Measurements from ENCODE around the gene PRIM1. TPM values are rescaled to one million over a fixed set of nuclear protein-coding genes. Genes with fewer than 3 reads are reported as not detected.

Gene PRIM1
- total and polyA plus RNA-seq, 2 of the 4 experiments (the other 2 are of a cell fraction), result 8.6 to 12.0 TPM

DNA sequence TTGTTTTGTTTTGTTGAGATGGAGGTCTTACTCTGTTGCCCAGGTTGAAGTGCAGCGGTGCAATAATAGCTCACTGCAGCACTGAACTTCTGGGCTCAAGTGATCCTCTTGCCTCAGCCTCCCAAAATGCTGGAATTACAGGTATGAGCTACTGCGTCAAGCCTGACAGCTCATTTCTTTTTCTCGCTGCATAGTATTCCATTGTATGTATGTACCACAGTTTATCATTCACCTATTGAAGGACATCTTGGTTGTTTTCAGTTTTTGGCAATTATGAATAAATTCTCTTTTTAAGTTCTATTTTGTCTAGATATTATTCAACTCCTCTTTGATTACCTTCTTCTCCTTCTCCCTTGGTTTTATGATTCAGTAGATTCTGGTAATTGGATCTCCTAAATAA lies 24.5 kb upstream of the PRIM1 start:
- no peak overlapping the region for H3K56ac ChIP-seq (ENCODE audit: extremely low read depth, insufficient read depth, low read length)
- no TSS peak for BruUV-seq (replicated peaks)
- no peak overlapping the region for H4K8ac ChIP-seq (ENCODE audit: low read depth in 2 of 2, low read length in 2 of 2)
- no peak overlapping the region for H2BK5ac ChIP-seq (ENCODE audit: low read depth, low read length, poor library complexity, severe bottlenecking)
- no peak overlapping the region for H3K4me2 ChIP-seq (ENCODE audit: low read depth, low read length)
- no CpG with 5 or more reads among the region's 3 CpGs for WGBS, 2 experiments (ENCODE audit: extremely low coverage in 2 of 2, insufficient read length in 1 of 2)
- H3K4ac ChIP-seq (ENCODE audit: low read depth, low read length), result no peak overlapping the region
- ChIA-PET POLR2A (ENCODE audit: unreplicated experiment) (no interaction called here), CTCF (no interaction called here)
- TF ChIP-seq BHLHE40 (IDR thresholded peaks at IDR 0.05; ENCODE audit: low read depth, low read length), result no peak
- TF ChIP-seq RAD21 (IDR thresholded peaks at IDR 0.05; ENCODE audit: low read length), result no peak
- DNase-seq, result no peak
- H2AK5ac ChIP-seq (ENCODE audit: low read depth, low read length), result no peak overlapping the region
- H3K27ac ChIP-seq (ENCODE audit: insufficient read depth, low read length), result no peak overlapping the region
- H2BK120ac ChIP-seq (ENCODE audit: low read depth, low read length), result no peak overlapping the region
- H3K4me3 ChIP-seq (ENCODE audit: insufficient read depth, low read depth, low read length), result no peak overlapping the region
- no peaks in the 10 kb centered on the region for H3K4me1 ChIP-seq (ENCODE audit: control insufficient read depth, insufficient read depth, low read length)
- dilution Hi-C loops (cut with HindIII; ENCODE audit: low sequenced_read_pairs, unreplicated experiment), result no loop called here
- no peaks in the 10 kb centered on the region for H3K9me3 ChIP-seq (ENCODE audit: control insufficient read depth, insufficient read depth, low read length)
- H3K23ac ChIP-seq (ENCODE audit: low read depth, low read length), result no peak overlapping the region
- no peaks in the 10 kb centered on the region for H3K9me1 ChIP-seq (ENCODE audit: insufficient read depth, low read length)
- no peaks in the 10 kb centered on the region for H3K36me3 ChIP-seq (ENCODE audit: control insufficient read depth, insufficient read depth, low read length)
- no peak overlapping the region for H3K14ac ChIP-seq (replicated peaks; ENCODE audit: low read depth, low read length)
- no peak overlapping the region for H2AK9ac ChIP-seq (replicated peaks; ENCODE audit: low read depth, low read length, poor library complexity)
- H2BK15ac ChIP-seq (ENCODE audit: low read depth, low read length), result no peak overlapping the region
- no peak overlapping the region for H2AFZ ChIP-seq (replicated peaks; ENCODE audit: low read length, poor library complexity)
- no peak overlapping the region for H3K18ac ChIP-seq (ENCODE audit: low read depth, low read length)
- no peak for ATAC-seq (ENCODE audit: low read depth)
- no peak overlapping the region for H3K9ac ChIP-seq (ENCODE audit: low read depth, low read length)
- H3K27me3 ChIP-seq (ENCODE audit: control insufficient read depth, insufficient read depth, low read length), result no peaks in the 10 kb centered on the region
- H4K20me1 ChIP-seq (ENCODE audit: insufficient read depth, low read length), result no peaks in the 10 kb centered on the region
- in situ Hi-C loops (cut with MboI; ENCODE audit: low sequenced_read_pairs), result no loop called here
- H2BK20ac ChIP-seq (ENCODE audit: low read depth, low read length), result no peak overlapping the region
- no peak overlapping the region for H4K91ac ChIP-seq (ENCODE audit: insufficient read depth, low read depth, low read length)
- no peaks in the 10 kb centered on the region for H3K79me1 ChIP-seq (ENCODE audit: low read depth in 1 of 2, low read length in 2 of 2)
- intact Hi-C loops (cut with micrococcal nuclease), result no loop called here
- H4K5ac ChIP-seq (ENCODE audit: low read depth, low read length), result no peak overlapping the region

Data from IMR-90 (cell line).